GM21825 (cell line): Measurements from ENCODE around the gene DMWD.
"Not testable (repeated sequence)": the region's sequence is repeated elsewhere in the genome, so short reads cannot be mapped to it uniquely, and the experiment has no call there.

Source experiments
- ATAC-seq: cut with Tn5 transposase; IDR thresholded peaks from one replicate; pipeline ENCODE4 v1.9.1; 2021; ENCODE audit warnings: mild to moderate bottlenecking, moderate library complexity; ENCODE audit not compliant: unreplicated experiment

The DMWD gene

DNA sequence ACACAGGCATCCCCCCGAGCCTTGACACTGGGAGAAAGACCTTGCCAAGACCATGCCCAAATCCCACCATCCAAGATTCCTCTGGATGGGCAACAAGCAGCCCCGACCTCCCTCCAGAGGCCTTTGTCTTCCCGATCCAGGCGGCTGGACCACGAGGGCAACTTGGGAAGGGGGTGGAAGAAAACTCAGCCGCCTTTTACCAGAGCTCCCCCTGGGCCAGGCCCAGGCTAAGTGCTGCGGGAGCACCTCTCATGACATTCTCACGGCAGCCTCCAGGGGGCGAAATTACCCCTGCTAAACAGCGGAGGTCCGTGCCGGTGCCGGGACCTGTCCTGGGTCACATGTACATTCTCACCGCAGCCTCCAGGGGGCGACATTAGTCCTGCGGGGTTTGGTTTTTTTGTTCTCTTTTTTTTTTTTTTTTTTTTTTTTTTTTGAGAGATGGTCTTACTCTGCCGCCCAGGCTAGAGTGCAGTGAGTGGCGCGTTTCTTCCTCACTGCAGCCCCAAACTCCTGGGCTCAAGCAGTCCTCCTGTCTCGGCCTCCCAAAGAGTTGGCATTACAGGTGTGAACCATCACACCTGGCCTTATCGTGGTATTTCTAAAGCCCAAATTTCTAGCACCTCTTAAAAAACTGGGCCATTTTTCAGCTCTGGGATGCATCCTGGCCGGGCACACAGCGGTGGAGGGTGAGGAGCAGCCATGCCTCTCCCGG is 24.5 kb upstream of the DMWD start:
- ATAC-seq = peak; percentile 78

DNA sequence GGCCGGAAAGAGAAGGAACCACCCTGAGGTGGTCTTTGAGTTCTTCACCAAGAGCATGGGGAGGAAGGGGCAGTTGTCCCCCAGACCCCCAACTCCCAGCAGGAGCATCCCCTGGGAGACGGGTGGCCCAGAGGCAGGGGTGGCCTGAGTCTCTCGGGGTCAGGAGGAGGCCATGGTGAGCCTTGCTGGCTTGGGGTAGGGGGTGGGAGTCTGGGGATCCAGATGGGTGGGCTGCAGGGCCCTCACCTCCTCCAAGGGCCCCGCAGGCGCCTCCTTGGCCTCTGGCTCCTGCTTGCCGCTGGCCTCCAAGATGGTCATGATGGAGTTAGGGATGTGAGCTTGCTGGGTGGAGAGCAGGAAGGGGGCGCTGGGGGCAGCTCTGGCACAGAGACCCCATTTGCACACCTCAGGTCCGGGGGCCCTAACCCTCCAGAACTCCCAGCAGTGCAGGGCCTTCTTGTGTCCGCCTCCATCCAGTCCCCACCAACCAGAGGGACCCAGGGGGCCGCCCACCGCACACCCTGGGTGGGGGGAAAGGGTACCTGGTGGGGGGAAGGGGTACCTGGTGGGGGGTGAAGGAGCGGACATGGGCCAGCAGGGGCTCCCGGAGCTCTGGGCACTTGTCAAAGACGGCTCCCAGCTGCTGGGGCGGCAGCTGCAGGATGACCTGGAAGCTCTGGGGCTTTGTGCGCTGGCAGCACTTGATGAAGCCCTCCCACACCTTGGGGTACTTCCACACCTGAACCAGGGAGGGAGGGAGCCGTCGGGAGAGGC is 23.8 kb upstream of the DMWD start:
- no peak for ATAC-seq

DNA sequence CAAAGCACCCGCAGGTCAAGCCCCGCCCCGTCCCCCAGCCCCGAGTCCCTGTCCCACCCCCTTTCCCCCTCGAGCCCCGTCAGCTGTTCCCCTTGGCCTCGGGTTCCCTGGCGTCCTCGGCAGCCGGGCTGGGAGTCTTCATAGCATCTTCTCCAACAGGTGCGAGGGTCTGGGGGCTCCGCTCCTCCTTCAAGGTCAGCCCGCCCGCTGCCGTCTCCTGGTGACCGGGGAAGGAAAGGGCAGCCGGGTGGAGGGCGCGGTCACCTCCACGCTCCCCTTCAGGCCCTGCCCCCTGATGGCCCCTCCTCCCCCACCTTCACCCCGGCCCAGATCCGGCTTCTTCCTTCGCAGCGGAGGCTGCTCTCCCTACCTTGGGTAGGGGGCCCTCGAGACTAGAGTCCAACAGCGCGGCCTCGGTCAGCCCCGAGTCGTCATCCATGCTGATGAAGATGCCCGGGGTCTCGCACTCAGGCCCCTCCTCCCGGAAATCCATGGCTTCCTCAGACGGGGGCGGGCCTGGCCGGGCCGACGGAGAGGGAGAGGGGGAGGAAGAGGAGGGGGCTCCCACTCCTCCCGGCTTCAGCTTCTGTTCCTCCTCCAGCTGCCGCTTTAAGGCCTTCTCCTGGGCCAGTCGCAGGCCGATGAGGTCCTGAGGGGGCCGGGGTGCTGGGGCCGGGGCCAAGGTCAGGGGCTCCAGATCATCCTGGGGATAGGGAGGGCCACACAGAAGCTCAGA is 23.0 kb upstream of the DMWD start:
- ATAC-seq = no peak

DNA sequence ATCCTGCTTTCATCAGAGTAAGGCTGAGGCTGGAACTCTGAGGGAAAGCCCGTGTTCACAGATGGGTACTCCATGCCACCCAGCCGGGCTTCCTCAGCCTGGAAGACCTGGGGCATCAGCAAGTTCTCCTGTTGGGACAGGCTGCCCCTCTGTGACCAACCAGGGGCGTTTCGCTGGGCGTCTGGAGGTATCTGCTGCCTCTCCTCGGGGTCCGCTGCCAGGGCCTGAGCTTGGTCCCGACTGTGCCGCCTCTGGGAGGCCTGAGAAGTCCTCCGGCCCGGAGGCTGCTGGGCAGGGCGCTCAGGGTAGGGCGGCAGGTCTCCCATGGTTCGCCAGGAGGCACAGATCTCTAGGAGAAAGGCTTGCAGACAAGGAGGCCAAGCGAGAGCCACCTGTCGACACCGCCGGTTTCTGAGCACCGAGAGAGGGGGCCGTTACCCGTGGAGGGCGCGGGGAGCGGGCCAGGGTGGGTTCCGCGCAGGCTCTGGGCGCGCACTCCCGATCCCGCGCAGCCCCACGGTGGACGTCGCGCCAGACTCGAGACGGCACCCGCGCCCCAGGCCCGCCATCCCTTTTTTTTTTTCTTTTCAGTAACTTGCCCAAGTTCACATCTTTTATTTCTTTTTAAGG is 22.3 kb upstream of the DMWD start, which contains the start of gene RSPH6A:
Gene RSPH6A, minus strand, starts transcription at position 458 of the 630 bp plus-strand sequence. Its CDS starts 132 bp downstream, at position 326.
- no peak for ATAC-seq

DNA sequence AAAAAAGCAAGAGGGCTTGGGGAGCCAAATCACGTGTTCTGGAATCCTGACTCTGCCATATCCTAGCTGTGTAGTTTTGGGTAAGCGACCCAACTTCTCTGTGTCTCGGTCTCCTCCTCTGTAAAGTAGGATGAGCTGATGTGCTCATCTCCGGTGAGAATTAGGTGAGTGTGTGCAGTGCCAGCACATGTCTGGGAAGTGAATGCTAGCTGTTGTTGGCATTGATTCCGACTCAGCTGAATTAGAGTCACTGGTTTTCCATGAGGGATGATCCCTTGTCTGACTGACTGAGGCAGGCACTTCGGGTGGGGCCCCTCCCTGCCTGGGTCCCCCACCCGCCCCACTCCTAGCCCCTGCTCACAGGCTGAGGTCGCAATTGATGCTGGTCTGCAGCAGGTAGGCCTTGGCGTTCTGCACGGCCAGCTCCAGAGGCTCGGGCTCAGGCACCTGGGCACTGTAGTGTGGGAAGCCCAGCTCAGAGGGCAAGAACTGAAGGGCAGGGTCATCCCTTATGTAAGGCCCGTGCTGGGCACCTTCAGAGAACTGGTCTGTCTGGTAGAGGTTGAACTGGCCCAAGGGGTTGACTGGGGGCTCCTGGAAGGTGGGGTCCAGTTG is 21.6 kb upstream of the DMWD start:
- ATAC-seq = no peak

DNA sequence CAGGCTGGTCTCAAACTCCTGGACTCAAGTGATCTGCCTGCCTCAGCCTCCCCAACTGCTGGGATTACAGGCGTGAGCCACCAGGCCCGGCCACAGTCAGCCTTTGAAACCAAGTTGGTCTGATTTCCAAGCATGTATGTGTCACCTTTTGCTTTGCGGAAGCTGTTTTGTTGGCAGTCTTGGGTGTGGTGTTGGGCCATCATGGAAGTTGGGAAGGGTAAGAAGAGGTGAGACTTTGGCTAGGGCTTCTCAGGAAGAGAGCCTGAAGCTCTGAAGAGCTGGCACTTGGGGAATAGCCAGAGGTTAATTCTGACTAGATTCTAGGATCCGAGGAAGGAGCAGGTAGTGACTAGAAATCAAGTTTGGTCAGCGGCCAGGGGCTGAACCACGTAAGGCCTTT is 19.7 kb upstream of the DMWD start:
- no peak for ATAC-seq

DNA sequence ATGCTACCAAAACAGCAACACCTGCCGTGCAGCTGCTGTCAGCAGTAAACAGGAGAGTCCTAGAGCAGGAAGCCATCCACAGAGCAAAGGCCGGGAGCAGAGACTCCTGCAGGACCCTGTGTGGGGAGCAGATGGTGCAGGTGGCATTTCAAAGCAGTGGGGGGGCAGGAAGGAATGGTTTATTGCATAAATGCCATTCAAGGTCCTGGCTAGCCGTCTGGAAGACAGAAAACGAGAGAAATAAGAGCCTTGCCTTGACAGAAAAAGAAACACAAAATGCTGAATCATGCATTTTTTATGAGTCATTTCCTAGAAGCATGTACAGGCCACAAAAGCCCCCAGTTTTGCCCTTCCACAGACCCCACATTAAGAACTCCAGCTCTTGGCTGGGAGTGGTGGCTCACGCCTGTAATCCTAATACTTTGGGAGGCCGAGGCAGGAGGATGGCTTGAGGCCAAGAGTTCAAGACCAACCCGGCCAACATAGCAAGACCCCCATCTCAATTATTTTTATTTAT is 17.1 kb upstream of the DMWD start:
- no peak for ATAC-seq

DNA sequence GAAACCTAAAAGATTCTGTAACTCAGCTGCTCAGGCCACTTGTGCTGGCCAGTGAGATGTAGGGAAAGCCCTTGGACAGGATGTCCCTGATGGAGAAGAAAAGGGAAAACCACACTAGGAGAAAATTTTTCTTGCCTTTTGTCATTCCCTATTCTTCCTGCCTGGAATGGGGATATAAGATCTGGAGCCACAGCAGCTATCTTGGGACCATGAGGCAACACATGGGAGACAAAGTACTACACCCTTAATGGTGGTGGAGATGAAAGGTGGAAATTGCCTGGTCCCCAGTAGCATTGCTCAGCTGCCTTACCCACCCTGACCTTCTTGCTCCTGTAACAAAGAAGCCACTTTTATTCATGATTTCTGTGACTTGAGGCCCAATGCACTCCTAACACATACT is 13.1 kb upstream of the DMWD start:
- no peak for ATAC-seq

DNA sequence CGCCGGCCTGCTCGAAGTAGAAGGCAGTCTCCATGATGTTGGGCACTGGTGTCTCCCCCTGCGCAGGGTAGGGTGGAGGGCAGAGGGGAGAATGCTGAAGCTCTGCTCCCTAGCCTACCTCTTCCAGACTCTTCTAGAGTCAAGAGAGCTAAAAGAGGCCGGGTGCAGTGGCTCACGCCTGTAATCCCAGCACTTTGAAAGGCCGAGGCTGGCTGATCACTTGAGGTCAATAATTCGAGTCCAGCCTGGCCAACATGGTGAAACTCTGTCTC is 12.2 kb upstream of the DMWD start:
- ATAC-seq = no peak

DNA sequence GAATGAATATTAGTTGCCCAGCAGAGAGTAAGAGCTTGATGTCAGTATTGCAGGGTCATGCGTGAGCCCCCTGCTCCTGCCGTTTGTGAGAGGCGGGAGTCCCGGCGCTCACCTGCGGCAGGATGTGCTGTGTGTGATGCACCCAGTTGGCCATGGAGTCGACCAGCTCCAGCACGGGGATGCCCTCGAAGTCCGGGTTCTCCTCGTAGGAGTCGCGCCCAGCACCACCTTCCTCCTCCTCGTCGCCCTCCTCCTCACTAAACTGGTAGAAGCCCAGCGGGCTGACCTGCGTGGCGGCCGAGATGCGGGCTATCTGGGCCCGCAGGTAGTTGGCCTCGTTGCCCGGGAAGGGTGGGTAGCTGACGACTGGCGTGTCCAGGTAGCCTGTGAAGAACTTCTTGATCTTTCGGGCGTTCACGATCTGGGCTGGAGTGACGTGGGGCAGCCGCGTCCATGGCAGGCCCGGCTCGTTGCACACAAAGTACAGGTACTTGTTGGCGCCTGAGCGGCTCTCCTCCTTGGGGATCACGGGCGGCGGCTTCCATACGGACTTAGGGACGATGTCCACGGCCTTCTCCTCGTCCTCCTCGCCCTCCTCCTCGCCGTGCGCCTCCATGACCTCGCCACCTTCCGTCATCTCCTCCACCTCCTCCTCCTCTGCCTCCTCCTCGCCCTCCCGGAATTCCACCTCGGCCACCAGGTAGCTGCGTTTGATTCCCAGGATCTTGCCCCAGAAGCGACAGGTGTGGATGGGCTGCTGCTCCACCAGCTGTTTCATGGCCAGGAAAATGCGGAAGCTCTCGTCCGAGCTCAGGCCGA is 11.7 kb upstream of the DMWD start:
- ATAC-seq = no peak

DNA sequence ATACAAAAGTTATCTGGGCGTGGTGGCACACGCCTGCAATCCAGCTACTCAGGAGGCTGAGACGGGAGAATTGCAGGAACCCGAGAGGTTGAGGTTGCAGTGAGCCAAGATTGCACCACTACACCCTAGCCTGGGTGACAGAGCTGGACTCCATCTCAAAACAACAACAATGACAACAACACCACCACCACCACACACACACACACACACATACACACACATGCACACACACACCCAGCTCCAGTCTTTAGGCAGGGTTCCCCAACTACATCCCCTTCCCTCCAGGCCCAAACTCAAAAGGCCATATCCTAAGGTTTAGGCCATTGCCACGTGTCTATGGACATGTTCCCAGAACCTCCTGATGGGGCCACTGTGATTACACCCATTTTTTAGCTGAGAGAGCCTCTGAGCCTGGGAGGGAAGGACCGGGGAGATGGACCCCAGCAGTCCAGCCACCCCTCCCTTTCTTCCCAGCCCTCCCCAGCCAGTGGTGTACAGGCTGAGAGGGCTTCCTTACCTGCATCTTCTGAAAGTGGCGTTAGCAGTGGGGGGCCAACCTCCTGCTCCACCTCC is 9.0 kb upstream of the DMWD start:
- no peak for ATAC-seq

DNA sequence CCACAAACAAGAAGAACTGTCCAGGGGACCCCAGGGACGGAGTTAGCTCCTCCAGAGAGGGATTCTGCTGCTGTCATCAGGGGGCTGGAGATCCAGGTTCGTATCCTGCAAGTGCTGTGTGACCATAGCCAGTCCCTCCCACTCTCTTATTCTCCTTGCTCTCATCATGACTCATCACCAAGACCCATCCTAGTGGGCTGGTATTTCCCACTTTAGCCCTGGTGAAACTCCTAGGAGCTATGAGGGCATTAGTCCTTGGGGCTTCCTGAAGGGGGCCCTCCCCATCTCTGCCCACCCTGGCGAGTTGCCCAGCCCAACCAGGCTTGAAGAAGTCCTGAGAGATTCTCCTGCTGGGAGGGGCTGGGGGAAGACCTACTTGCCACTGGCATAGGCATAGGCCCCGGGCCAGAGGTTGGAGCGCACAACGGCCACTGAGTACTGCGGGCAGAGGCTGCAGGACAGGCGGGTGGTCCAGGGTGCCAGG is 7.5 kb upstream of the DMWD start:
- no peak for ATAC-seq

DNA sequence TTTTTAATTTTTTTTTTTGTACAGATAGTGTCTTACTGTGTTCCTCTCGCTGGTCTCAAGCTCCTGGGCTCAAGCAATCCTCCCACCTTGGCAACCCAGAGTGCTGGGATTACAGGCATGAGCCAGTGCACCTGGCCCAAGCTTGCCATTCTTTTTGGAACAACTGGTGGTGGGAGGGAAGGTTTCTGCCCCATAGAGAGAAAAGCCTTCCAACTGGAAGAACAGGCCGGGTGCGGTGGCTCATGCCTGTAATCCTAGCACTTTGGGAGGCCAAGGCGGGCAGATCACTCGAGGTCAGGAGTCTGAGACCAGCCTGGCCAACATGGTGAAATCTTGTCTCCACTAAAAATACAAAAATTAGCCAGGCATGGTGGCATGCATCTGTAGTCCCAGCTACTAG is 6.9 kb upstream of the DMWD start:
- ATAC-seq = not testable (repeated sequence)

DNA sequence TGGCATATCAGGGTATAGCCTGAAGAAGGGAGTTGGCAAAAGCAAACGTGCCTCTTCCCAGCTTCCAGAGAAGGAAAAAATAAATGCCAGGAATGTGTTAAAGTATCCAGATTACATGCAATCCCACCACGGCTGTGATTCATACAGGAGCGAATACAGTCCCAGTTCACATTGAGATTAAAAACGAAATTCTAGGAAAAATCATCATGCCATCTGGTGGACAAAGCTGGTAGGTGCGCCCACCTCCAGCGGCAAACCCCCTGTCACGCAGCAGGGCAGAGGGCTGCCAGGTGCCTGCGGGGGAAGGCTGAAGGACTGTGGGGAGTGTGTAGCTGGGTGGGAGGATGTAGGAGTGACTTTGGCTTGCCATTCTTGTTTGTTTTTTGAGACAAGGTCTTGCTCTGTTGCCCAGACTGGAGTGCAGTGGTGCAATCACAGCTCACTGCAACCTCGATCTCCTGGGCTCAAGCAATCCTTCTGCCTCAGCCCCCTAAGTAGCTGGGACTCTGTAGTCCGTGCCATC is 6.4 kb upstream of the DMWD start:
- ATAC-seq = no peak

DNA sequence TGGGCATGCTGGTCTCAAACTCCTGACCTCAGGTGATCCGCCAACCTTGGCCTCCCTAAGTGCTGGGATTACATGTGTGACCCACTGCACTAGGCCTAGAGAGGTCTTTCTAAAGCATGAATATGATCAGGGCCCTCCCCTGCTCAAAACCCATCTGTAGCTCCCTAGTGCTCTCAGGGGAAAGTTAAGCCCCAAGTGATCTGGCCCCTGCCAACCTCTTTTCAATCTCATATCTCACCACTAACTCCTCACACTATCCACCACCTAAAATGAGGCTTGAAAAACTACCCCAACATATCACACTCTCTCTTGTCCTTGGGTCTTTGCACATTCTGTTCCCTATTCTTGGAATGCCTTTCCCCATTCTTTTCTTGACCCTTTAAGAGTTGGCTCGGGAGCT is 2.0 kb upstream of the DMWD start:
- no peak for ATAC-seq

DNA sequence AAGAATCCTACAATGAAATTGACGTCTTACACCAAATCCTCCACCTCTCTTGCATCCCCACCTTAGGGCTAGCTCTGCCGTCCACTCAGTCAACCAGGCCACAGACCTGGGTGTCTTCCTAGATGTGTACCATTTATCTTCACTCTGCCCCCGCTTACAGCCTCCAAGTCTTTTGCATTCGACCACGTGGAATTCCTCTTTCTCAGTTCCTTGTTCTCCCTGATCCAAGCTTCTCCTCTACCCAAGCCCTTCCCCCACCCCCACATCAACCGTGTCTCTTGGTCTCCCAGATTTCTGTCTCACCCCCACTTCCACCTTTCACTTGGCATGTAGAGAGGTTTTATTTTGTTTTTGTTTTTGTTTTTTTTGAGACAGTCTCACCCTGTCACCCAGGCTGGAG is 1.2 kb upstream of the DMWD start:
- no peak for ATAC-seq

DNA sequence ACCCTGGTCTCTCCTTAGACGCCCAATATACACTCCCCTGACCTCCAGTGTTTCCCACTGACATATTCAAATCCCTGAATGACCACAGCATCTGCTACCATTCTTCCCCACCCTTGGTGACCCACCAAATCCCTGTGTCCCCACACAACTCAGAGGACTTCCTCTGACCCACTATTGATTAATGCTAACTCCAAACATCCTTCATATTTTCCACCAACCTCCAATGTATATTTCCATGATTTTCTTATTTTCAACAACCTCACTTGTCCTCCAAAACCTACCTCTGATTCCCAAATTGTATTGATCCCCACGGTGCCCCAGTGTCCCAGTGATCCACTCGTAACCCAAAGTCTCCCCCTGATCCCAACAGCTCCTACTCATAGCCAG is 526 bp upstream of the DMWD start:
- ATAC-seq = no peak

DNA sequence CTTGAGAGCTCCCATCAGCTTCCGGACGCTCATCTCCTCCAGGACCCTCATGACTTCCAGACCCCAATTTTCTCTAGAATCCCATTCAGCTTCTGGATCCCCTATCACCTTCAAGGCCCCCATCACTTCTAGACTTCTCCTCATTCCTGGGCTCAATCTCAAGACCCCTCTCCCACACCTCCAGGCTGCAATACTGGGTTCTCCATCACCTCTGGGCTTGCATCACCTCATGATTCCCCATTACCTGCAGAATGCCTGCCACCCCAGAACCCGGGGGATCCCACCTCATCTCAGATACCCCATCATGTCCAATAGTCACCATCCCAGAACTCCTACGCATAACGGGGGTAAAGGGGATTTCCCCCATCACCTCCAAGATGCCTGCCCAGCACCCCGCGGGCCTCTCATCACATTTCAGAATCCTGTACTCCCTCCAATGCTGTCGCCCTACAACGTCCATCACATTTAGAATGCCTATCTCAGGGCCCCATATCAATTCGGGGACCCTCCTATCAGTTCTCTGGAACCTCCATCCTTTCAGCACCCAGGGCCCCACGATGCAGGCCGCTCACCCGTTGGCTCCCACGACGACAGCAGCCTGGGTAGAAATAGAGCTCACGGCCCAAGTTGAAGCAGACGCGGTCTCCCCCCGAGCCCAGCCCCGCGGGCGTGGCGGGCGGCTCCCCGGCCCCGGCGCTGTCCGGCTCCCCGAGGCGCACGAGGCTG is 738 bp downstream of the DMWD start:
- no peak for ATAC-seq

DNA sequence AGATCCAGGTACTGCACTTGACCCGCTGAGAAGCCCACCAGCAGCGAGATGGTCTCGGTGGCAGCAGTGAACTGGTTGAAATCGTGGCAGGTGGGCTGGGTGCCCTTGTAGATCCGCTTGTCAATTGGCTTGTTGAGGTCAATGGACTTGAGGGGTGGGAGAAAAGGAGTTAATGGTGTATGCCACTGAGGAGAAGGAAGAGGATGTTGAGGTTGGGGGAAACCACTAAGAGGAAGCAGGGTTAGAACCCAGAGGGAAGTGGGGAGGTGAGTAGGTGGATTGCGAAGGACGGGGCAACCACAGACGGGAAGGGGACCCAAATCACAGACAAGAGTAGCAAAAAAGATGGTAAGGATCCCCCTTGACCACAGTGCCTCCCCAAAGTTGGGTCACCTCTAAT is 1.7 kb downstream of the DMWD start:
- ATAC-seq = no peak
